BJ (cell line): ENCODE results near the gene TCEAL5. TPM values are rescaled to one million over a fixed set of nuclear protein-coding genes. Genes with fewer than 3 reads are reported as not detected.

Experiments
- CTCF ChIA-PET: fragments of 350-600 bp; formaldehyde crosslinking; extraction: SDS; loops from one replicate; lab custom pipeline; 2021; ENCODE audit warnings: antibody characterized with exemption, inconsistent platforms; lab: Yijun Ruan, JAX
- POLR2A ChIA-PET: fragments of 300-600 bp; sonication (Branson Sonifier 250); formaldehyde crosslinking; extraction: SDS; loops from one replicate; lab custom pipeline; 2021; ENCODE audit warnings: antibody characterized with exemption; lab: Charles Lee
- DNase-seq: peaks from one replicate; pipeline ENCODE4 v3.0.0-alpha.2; 2011; ENCODE audit warnings: low read depth
- H3K27me3 ChIP-seq: 2 replicates; pipeline ENCODE4 v1.6.0; 2011; ENCODE audit warnings: low read length; ENCODE audit not compliant: control insufficient read depth, insufficient read depth
- H3K36me3 ChIP-seq: 2 replicates; pipeline ENCODE4 v1.5.1; 2011; ENCODE audit warnings: low read length; ENCODE audit not compliant: control insufficient read depth, insufficient read depth
- H3K4me3 ChIP-seq: 2 replicates; pipeline ENCODE4 v1.5.1; 2011; ENCODE audit warnings: low read depth, mild to moderate bottlenecking, control low read depth, low read length
- CTCF ChIP-seq: IDR thresholded peaks from 2 replicates; pipeline ENCODE4 v1.5.1; 2011; ENCODE audit warnings: low read depth, mild to moderate bottlenecking, control low read depth, inconsistent platforms, low read length, moderate library complexity; ENCODE audit not compliant: insufficient read depth
- polyA plus RNA-seq: library from polyadenylated mRNA; depleted of rRNA; stranded (reverse); fragments of >200 nt; gene quantifications from 2 replicates; pipeline ENCODE4 v1.2.3, GENCODE V29; 2011

The TCEAL5 gene
- polyA plus RNA-seq, 1 experiment, result not detected

DNA sequence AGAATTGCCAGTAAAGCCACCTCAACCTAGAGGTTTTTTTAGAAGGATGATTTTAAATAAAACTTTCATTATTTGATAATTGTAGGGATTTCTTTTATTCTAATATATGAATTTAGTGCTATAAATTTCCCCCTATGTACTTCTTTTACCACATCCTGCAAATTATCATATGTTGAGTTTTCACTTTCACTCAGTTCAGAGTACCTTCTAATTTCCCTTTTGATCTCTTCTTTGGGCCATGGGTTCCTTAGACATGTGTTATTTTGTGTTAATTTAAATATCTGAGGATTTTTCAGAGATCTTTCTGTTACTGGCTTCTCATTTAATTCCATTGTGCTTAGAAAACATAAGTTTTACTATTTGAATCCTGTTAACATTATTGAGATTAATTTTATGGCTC lies 28.2 kb upstream of the TCEAL5 start:
- DNase-seq, result no peak
- POLR2A ChIA-PET, result no interaction called here
- CTCF ChIA-PET, result no interaction called here
- no peak for TF ChIP-seq CTCF
- Histone ChIP-seq H3K4me3 (no peak overlapping the region), H3K27me3 (peaks cover 2% of the 10 kb centered on the region; the same call in 1 of the 2 replicates), H3K36me3 (no peaks in the 10 kb centered on the region)

GRCh38 chrX:103293118-103293517 lies 16.6 kb upstream of the TCEAL5 start:
- no peak for DNase-seq
- POLR2A ChIA-PET, result no interaction called here
- no peak for TF ChIP-seq CTCF
- no peaks in the 10 kb centered on the region for H3K36me3 ChIP-seq
- H3K27me3 ChIP-seq, result no peaks in the 10 kb centered on the region
- CTCF ChIA-PET, result no interaction called here
- no peak overlapping the region for H3K4me3 ChIP-seq

GRCh38 chrX:103279624-103280023 lies 3.1 kb upstream of the TCEAL5 start:
- DNase-seq, result no peak
- no peak for TF ChIP-seq CTCF
- CTCF ChIA-PET, result no interaction called here
- Histone ChIP-seq H3K36me3 (no peaks in the 10 kb centered on the region), H3K4me3 (no peak overlapping the region), H3K27me3 (peaks cover 12% of the 10 kb centered on the region)
- POLR2A ChIA-PET, result no interaction called here

DNA sequence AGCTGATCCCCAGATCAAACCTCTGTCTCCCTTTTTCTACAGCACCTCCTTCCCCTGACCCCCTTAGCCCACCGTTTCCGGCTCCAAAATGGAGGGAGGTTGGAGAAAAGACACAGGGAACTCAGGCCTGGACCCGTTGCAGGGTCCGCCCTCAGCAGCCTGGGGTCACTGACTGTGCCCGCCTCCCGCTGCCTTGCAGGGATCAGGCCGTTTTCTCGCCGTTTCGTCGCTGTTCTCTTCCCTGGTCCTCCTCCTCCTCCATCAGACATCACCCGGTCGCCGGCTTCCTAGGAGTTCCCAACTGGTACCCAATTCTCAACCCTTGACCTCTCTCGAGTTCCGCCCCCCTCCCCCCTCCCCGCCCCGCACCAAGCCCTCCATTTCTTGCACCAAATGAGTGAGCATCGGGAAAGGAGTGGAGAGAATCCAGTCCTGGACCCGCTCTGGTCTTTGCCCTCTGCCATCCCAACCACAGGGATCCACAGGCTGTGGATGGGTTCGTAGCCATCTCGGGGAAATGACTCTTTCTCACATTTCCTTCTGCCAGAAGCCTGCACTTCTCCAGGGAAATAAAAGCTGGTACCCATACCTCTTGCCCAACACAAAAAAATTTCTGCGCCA lies 493 bp downstream of the TCEAL5 start:
- no peak for DNase-seq
- H3K4me3 ChIP-seq, result no peak overlapping the region
- ChIA-PET POLR2A (no interaction called here), CTCF (no interaction called here)
- H3K27me3 ChIP-seq, result peaks cover 16% of the 10 kb centered on the region
- no peaks in the 10 kb centered on the region for H3K36me3 ChIP-seq
- TF ChIP-seq CTCF, result no peak

DNA sequence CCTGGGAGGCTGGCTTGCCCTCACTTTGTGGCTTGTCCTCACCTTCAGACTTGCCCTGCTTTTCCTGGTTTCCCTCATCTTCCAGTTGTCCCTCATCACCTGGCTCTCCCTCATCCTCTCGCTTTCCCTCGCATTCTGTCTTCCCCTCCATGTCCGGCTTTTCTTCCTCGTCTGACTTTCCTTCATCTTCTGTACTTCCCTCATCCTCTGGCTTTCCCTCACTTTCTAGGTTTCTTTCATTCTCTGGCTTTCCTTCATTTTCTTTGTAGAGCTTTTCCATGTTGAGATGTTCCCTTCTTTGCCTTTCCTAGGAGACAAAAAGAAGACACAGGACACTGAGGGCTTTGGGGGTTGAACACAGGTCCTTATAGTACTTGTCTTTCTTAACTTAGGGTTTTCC lies 2.3 kb downstream of the TCEAL5 start:
- ChIA-PET CTCF (no interaction called here), POLR2A (no interaction called here)
- H3K4me3 ChIP-seq, result no peak overlapping the region
- no peaks in the 10 kb centered on the region for H3K36me3 ChIP-seq
- TF ChIP-seq CTCF, result no peak
- H3K27me3 ChIP-seq, result peaks cover 16% of the 10 kb centered on the region
- no peak for DNase-seq
